Prostate gland (tissue), 2 donors: Measurements from ENCODE around the gene LYPD6. TPM values are rescaled to one million over a fixed set of nuclear protein-coding genes. Genes with fewer than 3 reads are reported as not detected.

Experiments used
- DNase-seq: peaks from one replicate; pipeline ENCODE4 v3.0.0-alpha.2; 2019; ENCODE audit warnings: low spot score
- H3K27ac ChIP-seq, 2 donors: fragments of 200-600 bp; sonication (generic); 2 replicates each; pipeline ENCODE4 v1.5.1; 2017 to 2019
- H3K27me3 ChIP-seq: fragments of 200-600 bp; sonication (generic); replicated peaks from 2 replicates; pipeline ENCODE4 v1.5.1; 2019; ENCODE audit not compliant: insufficient read depth
- H3K36me3 ChIP-seq, 2 donors: fragments of 200-600 bp; sonication (generic); 1 replicate in 1 of 2; 2 replicates in 1 of 2; pipeline versions ENCODE4 v1.5.1 to v1.8.1; 2017 to 2019
- H3K4me1 ChIP-seq: fragments of 200-600 bp; sonication (generic); replicated peaks from 2 replicates; pipeline ENCODE4 v1.5.1; 2019
- H3K4me3 ChIP-seq, 2 donors: fragments of 200-600 bp; sonication (generic); 2 replicates each; pipeline ENCODE4 v1.5.1; 2017 to 2019
- H3K9me3 ChIP-seq: fragments of 200-600 bp; sonication (generic); 2 replicates; pipeline ENCODE4 v1.5.1; 2017
- CTCF ChIP-seq, 4 experiments: fragments of 200-600 bp in 2 of 4; fragments of 450-650 bp in 2 of 4; sonication (generic) in 2 of 4; IDR thresholded peaks; 1 replicate in 3 of 4; 2 replicates in 1 of 4; pipeline ENCODE4 v1.5.1; 2016 to 2019; ENCODE audit warnings: antibody characterized with exemption in 4 of 4, mild to moderate bottlenecking in 2 of 4, moderate library complexity in 2 of 4
- POLR2A ChIP-seq: fragments of 450-650 bp; IDR thresholded peaks from one replicate; pipeline ENCODE4 v1.6.1; 2016; ENCODE audit warnings: antibody characterized with exemption, mild to moderate bottlenecking
- POLR2AphosphoS5 ChIP-seq: sonication (generic); formaldehyde crosslinking; IDR thresholded peaks from one replicate; pipeline ENCODE4 v1.6.1; 2017; ENCODE audit warnings: antibody characterized with exemption
- WGBS: methylation state at CpG from one replicate; pipeline ENCODE4 v1.1.5; 2018; 5-methylcytosine and 5-hydroxymethylcytosine counted together
- intact Hi-C: fragments of 100-400 bp; cut with DNase I; formaldehyde crosslinking; loops from one replicate; pipeline ENCODE4 v1.14.2; 2022
- total RNA-seq, 2 donors: library from RNA; depleted of rRNA; stranded (reverse); fragments of >200 nt; gene quantifications; one replicate each; pipeline ENCODE4 v1.1.0, GENCODE V29; 2016

The LYPD6 gene
- total RNA-seq, 2 donors from 2014 or later, result 2.3 to 5.1 TPM

- Histone ChIP-seq H3K4me3 (no peak overlapping the region), H3K4me1 (no peaks in the 10 kb centered on the region), H3K9me3 (no peaks in the 10 kb centered on the region), H3K27me3 (no peaks in the 10 kb centered on the region), H3K36me3 (no peaks in the 10 kb centered on the region), H3K27ac (no peak overlapping the region)
- intact Hi-C loops, result no loop called here
- WGBS, result 89% methylated on average over 2 of the region's 2 CpGs
- DNase-seq, result no peak
- TF ChIP-seq POLR2A, result no peak
- TF ChIP-seq CTCF (IDR thresholded peaks at IDR 0.05), result no peak
- no peak for TF ChIP-seq POLR2AphosphoS5
These were observed 92.1 kb downstream of the LYPD6 start for GRCh38 chr2:149422337-149422990.

- no peak overlapping the region for H3K27ac ChIP-seq
- H3K36me3 ChIP-seq, result no peaks in the 10 kb centered on the region
- TF ChIP-seq POLR2AphosphoS5 (no peak), POLR2A (no peak), CTCF (IDR thresholded peaks at IDR 0.05) (no peak)
- DNase-seq, result no peak
- no peaks in the 10 kb centered on the region for H3K9me3 ChIP-seq
- no peaks in the 10 kb centered on the region for H3K4me1 ChIP-seq
- intact Hi-C loops, result no loop called here
- no peak overlapping the region for H3K4me3 ChIP-seq
- no peaks in the 10 kb centered on the region for H3K27me3 ChIP-seq
These were observed 92.6 kb downstream of the LYPD6 start for GRCh38 chr2:149422991-149423338.

GRCh38 chr2:149423630-149424029 is 93.2 kb downstream of the LYPD6 start:
- no peaks in the 10 kb centered on the region for H3K9me3 ChIP-seq
- no peaks in the 10 kb centered on the region for H3K36me3 ChIP-seq
- no peak for TF ChIP-seq POLR2A
- TF ChIP-seq CTCF (IDR thresholded peaks at IDR 0.05), result no peak
- no peak for TF ChIP-seq POLR2AphosphoS5
- H3K4me1 ChIP-seq, result no peaks in the 10 kb centered on the region
- no peak for DNase-seq
- H3K4me3 ChIP-seq, result no peak overlapping the region
- WGBS, result 88% methylated on average over 4 of the region's 4 CpGs
- H3K27ac ChIP-seq, result no peak overlapping the region
- no peaks in the 10 kb centered on the region for H3K27me3 ChIP-seq
- intact Hi-C loops, result no loop called here

GRCh38 chr2:149427387-149427786 is 97.0 kb downstream of the LYPD6 start:
- DNase-seq, result no peak
- intact Hi-C loops, result no loop called here
- Histone ChIP-seq H3K9me3 (no peaks in the 10 kb centered on the region), H3K4me3 (no peak overlapping the region), H3K27me3 (no peaks in the 10 kb centered on the region), H3K27ac (no peak overlapping the region), H3K36me3 (no peaks in the 10 kb centered on the region), H3K4me1 (no peaks in the 10 kb centered on the region)
- TF ChIP-seq POLR2AphosphoS5, result no peak
- TF ChIP-seq POLR2A, result no peak
- TF ChIP-seq CTCF (IDR thresholded peaks at IDR 0.05), result no peak
- 86% methylated on average over 3 of the region's 3 CpGs for WGBS

GRCh38 chr2:149428783-149429182 is 98.4 kb downstream of the LYPD6 start:
- Histone ChIP-seq H3K4me3 (no peak overlapping the region), H3K27ac (no peak overlapping the region), H3K9me3 (no peaks in the 10 kb centered on the region), H3K27me3 (no peaks in the 10 kb centered on the region), H3K4me1 (no peaks in the 10 kb centered on the region), H3K36me3 (no peaks in the 10 kb centered on the region)
- TF ChIP-seq CTCF (IDR thresholded peaks at IDR 0.05) (no peak), POLR2AphosphoS5 (no peak), POLR2A (no peak)
- intact Hi-C loops, result no loop called here
- no peak for DNase-seq
- WGBS, result 96% methylated on average over 2 of the region's 2 CpGs
